ENCODE data around the gene WDR45B.
A peak's percentile ranks its signal among the peaks of the same experiment; 100 is the strongest.

WDR45B gene

DNA sequence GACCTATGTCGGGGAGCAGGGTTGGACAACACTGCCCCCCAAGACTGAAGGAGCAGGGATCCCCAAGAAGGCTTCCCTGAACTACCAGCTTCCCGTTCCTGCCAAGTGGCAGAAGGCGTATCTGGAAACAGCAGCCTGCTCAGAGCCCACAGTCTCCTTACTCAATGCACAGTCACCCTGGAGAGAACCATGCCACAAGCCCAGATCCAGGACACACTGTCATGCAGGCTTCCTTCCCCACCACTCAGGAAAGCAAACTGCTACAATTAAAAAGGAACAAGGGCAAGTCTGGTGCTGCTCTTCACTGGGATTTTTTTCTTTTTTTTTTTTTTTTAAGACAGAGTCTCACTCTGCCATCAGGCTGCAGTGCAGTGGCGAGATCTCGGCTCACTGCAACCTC is 8.2 kb downstream of the WDR45B start:
- no peak for DNase-seq (ENCODE audit: low read depth)
- TF ChIP-seq, protein P1, sequence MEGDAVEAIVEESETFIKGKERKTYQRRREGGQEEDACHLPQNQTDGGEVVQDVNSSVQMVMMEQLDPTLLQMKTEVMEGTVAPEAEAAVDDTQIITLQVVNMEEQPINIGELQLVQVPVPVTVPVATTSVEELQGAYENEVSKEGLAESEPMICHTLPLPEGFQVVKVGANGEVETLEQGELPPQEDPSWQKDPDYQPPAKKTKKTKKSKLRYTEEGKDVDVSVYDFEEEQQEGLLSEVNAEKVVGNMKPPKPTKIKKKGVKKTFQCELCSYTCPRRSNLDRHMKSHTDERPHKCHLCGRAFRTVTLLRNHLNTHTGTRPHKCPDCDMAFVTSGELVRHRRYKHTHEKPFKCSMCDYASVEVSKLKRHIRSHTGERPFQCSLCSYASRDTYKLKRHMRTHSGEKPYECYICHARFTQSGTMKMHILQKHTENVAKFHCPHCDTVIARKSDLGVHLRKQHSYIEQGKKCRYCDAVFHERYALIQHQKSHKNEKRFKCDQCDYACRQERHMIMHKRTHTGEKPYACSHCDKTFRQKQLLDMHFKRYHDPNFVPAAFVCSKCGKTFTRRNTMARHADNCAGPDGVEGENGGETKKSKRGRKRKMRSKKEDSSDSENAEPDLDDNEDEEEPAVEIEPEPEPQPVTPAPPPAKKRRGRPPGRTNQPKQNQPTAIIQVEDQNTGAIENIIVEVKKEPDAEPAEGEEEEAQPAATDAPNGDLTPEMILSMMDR (IDR thresholded peaks at IDR 0.05; ENCODE audit: insufficient read depth, low read depth, low read length, missing control alignments), result no peak
- no peak overlapping the region for H3K4me3 ChIP-seq (ENCODE audit: low read length)

GRCh38 chr17:82639628-82640027 is 8.6 kb downstream of the WDR45B start:
- H3K4me3 ChIP-seq (ENCODE audit: low read length), result no peak overlapping the region
- TF ChIP-seq, protein P1 (IDR thresholded peaks at IDR 0.05; ENCODE audit: insufficient read depth, low read depth, low read length, missing control alignments), result no peak
- DNase-seq (ENCODE audit: low read depth), result no peak

DNA sequence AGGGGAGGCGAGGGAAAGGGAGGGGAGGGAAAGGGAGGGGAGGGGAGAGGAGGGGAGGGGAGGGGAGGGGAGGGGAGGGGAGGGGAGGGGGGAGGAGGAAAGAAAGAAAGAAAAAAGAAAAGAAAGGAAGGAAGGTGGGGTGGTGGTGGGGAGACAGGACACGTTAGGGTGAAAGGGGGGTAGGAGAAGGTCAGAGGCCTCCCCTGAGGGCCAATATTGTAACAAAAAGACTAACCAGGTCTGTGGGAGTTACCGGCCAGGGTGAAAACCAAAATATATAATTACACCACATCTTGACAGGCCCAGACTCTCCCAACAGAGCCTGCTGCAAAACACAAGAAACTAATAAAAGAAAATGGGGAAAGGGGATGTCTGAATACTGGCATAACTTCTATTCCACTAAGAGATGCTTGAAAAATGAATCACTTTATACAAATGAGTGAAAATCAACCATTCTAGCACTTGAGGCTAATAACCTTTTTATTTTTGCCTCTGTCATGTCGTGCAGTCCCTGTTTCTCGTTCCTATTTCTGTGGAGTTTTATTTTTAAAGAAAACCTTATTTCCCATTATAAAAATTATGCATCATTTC is 10.0 kb downstream of the WDR45B start:
- no peak for DNase-seq (ENCODE audit: low read depth)
- TF ChIP-seq, protein P1 (IDR thresholded peaks at IDR 0.05; ENCODE audit: insufficient read depth, low read depth, low read length, missing control alignments), result no peak
- H3K4me3 ChIP-seq (ENCODE audit: low read length), result no peak overlapping the region

GRCh38 chr17:82636626-82637598 is 11.3 kb downstream of the WDR45B start:
- TF ChIP-seq, protein P1 (IDR thresholded peaks at IDR 0.05; ENCODE audit: insufficient read depth, low read depth, low read length, missing control alignments), result no peak
- no peak overlapping the region for H3K4me3 ChIP-seq (ENCODE audit: low read length)
- peak; percentile 75 for DNase-seq (ENCODE audit: low read depth)

- no peak overlapping the region for H3K4me3 ChIP-seq (ENCODE audit: low read length)
Measured at GRCh38 chr17:82633343-82633742, 14.9 kb downstream of the WDR45B start.

DNA sequence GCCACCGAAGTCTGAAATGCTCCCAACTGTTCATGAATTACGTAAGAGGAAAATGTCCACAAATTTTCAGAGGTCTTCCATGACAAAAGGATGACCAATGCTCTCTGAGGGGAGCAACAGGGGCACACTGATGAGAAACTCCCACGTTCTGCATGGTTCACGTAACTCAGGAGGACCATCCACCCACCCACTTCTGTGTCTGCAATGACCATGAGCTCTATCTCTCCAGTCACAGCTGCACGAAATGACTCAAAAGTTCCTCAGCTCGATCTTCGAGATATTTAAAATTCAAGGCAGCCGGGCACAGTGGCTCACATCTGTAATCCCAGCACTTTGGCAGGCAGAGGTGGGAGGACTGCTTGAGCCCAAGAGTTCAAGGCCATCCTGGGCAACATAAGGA is 15.8 kb downstream of the WDR45B start:
- TF ChIP-seq, protein P1 (IDR thresholded peaks at IDR 0.05; ENCODE audit: insufficient read depth, low read depth, low read length, missing control alignments), result no peak
- no peak for DNase-seq (ENCODE audit: low read depth)
- H3K4me3 ChIP-seq (ENCODE audit: low read length), result no peak overlapping the region

More at GRCh38 chr17:82633343-82633742, 14.9 kb downstream of the WDR45B start:
- no peak for DNase-seq (ENCODE audit: low read depth)
- TF ChIP-seq, protein P1 (IDR thresholded peaks at IDR 0.05; ENCODE audit: insufficient read depth, low read depth, low read length, missing control alignments), result no peak
